ENCODE data around the gene THBS3.

DNA sequence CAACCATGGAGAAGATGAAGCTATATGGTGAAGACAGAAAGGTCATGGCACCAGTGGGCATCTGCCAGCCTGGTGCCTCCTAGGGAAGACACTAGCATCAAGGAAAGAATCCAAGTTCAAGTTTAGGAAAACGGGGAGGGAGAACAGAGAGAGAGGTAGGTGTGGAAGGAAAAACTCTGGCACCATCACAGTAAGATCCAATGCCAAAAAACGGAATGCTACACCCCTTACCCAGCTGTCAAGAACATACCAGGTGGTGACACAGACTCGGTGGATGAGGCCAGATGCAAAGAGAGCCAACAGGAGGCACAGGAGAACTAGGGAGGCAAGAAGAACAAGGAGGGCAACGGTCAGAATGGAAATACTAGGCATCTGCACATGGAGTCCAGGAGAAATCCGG is 38.2 kb downstream of the THBS3 start:
- no peak for TF ChIP-seq USF2 (IDR thresholded peaks at IDR 0.05; ENCODE audit: low read depth, low read length)
- TF ChIP-seq RFX5 (IDR thresholded peaks at IDR 0.05; ENCODE audit: low read depth, low read length): no peak
- TF ChIP-seq NFE2L2 (IDR thresholded peaks at IDR 0.05; ENCODE audit: low read depth, low read length): no peak
- TF ChIP-seq, protein P1, sequence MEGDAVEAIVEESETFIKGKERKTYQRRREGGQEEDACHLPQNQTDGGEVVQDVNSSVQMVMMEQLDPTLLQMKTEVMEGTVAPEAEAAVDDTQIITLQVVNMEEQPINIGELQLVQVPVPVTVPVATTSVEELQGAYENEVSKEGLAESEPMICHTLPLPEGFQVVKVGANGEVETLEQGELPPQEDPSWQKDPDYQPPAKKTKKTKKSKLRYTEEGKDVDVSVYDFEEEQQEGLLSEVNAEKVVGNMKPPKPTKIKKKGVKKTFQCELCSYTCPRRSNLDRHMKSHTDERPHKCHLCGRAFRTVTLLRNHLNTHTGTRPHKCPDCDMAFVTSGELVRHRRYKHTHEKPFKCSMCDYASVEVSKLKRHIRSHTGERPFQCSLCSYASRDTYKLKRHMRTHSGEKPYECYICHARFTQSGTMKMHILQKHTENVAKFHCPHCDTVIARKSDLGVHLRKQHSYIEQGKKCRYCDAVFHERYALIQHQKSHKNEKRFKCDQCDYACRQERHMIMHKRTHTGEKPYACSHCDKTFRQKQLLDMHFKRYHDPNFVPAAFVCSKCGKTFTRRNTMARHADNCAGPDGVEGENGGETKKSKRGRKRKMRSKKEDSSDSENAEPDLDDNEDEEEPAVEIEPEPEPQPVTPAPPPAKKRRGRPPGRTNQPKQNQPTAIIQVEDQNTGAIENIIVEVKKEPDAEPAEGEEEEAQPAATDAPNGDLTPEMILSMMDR (conservative IDR thresholded peaks at IDR 0.05; ENCODE audit: low read depth, low read length): no peak
- TF ChIP-seq RAD21 (IDR thresholded peaks at IDR 0.05; ENCODE audit: low read length): no peak
